AG04449 (cell line): ENCODE data around the gene SLC9C1.

Source experiments
- CTCF ChIA-PET: fragments of 350-600 bp; formaldehyde crosslinking; extraction: SDS; loops from one replicate; lab custom pipeline; 2021; ENCODE audit warnings: antibody characterized with exemption; lab: Yijun Ruan, JAX
- POLR2A ChIA-PET: fragments of 400-600, 350-600 bp; formaldehyde crosslinking; extraction: SDS; loops from one replicate; lab custom pipeline; 2020; ENCODE audit warnings: antibody characterized with exemption, inconsistent platforms; lab: Yijun Ruan, JAX
- DNase-seq: peaks from one replicate; pipeline ENCODE4 v3.0.0-alpha.2; 2010; ENCODE audit warnings: low read depth, low spot score
- H3K4me3 ChIP-seq: 2 replicates; pipeline ENCODE4 v1.5.1; 2011; ENCODE audit warnings: low read depth, mild to moderate bottlenecking, control low read depth, low read length
- CTCF ChIP-seq: IDR thresholded peaks from one replicate; pipeline ENCODE4 v1.5.1; 2011; ENCODE audit warnings: mild to moderate bottlenecking, moderate library complexity, low read length, control low read depth, inconsistent platforms; ENCODE audit not compliant: insufficient read depth; ENCODE audit errors: missing control alignments

SLC9C1 gene

GRCh38 chr3:112119962-112120836 is 173.8 kb downstream of the SLC9C1 start:
- no peak for TF ChIP-seq CTCF
- no peak overlapping the region for H3K4me3 ChIP-seq
- CTCF ChIA-PET: interaction anchor here (3.5 kb wide), 1 partner anchor 12 kb away, joined by 21 read pairs; no protein-coding TSS in a partner anchor
- no peak for DNase-seq
- POLR2A ChIA-PET: no interaction called here

DNA sequence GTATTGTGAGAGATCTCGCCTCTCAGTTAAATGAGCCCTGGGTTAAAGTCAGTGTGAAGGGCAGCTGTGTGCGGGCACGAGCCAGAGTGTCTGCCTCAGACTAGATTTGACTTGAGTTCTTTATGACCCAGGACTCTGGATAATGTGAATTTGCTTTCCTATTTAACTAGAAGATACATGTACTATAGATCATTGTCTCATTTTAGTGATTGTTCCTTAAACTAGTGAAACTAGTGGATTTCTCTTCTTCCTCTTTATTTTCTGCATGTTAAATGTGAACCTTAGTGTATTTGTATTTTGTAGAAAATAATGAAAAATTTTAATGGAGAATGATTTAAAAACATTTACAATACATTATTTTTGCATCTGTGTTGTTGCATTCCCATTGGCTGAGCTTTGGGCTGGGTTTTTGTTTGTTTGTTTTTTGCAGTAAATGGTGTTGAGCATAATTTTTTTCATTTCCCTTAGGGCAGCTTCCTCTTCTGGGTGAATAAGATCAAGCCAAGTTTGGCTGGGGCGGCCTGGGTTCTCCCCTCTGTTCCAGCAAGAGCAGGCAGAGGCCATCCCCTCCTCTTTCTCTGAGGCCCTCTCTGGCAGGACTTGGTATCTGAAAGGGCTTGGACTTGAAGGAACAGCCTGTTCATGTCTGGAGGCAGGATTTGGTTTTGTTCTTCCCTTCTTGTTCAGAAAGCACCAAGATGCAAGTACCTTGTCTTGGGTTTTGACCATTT is 176.0 kb downstream of the SLC9C1 start:
- POLR2A ChIA-PET: no interaction called here
- DNase-seq: no peak
- CTCF ChIA-PET: interaction anchor here (1.4 to 3.5 kb wide), 3 partner anchors 9 to 17 kb away, joined by 3 to 21 read pairs (median 6); no protein-coding TSS in a partner anchor
- no peak overlapping the region for H3K4me3 ChIP-seq
- TF ChIP-seq CTCF: no peak

GRCh38 chr3:112117415-112117814 is 176.6 kb downstream of the SLC9C1 start:
- no peak overlapping the region for H3K4me3 ChIP-seq
- TF ChIP-seq CTCF: no peak
- ChIA-PET POLR2A (no interaction called here), CTCF (interaction anchor here (1.4 to 3.5 kb wide), 3 partner anchors 9 to 16 kb away, joined by 3 to 21 read pairs (median 6); no protein-coding TSS in a partner anchor)
- no peak for DNase-seq

DNA sequence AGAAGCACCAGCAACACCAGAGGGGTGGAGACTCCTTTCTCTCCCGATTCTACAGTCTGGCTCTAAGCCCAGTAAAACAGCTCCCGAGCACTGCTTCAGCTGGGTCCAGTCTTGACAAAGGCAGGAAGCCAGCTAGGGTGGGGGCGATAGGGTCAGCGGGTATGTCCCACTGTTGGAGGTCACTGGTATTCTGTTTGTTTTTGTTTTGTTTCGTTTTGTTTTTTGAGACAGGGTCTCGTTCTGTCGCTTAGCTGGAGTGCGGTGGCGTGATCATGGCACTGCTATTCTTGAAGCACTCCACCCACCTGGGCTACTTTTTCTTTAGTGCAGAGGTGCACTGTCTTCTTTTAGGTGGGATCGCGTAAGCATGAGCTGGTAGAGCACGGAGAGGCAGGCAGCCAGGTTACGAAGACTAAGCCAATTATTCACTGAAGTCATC is 177.2 kb downstream of the SLC9C1 start:
- no peak for DNase-seq
- CTCF ChIA-PET: interaction anchor here (1.4 to 3.5 kb wide), 3 partner anchors 9 to 15 kb away, joined by 3 to 21 read pairs (median 6); no protein-coding TSS in a partner anchor
- H3K4me3 ChIP-seq: no peak overlapping the region
- TF ChIP-seq CTCF: no peak
- POLR2A ChIA-PET: no interaction called here

- CTCF ChIA-PET: interaction anchor here (1.1 kb wide), 1 partner anchor 11 kb away, joined by 3 read pairs; no protein-coding TSS in a partner anchor
- POLR2A ChIA-PET: no interaction called here
- DNase-seq: no peak
- no peak overlapping the region for H3K4me3 ChIP-seq
- TF ChIP-seq CTCF: no peak
Measured at GRCh38 chr3:112115806-112116383, 178.1 kb downstream of the SLC9C1 start.
